ENCODE results near the gene VEGFA. TPM values are rescaled to one million over a fixed set of nuclear protein-coding genes. Genes with fewer than 3 reads are reported as not detected.

Gene VEGFA
- polyA plus RNA-seq, 1 donor = 198 TPM

DNA sequence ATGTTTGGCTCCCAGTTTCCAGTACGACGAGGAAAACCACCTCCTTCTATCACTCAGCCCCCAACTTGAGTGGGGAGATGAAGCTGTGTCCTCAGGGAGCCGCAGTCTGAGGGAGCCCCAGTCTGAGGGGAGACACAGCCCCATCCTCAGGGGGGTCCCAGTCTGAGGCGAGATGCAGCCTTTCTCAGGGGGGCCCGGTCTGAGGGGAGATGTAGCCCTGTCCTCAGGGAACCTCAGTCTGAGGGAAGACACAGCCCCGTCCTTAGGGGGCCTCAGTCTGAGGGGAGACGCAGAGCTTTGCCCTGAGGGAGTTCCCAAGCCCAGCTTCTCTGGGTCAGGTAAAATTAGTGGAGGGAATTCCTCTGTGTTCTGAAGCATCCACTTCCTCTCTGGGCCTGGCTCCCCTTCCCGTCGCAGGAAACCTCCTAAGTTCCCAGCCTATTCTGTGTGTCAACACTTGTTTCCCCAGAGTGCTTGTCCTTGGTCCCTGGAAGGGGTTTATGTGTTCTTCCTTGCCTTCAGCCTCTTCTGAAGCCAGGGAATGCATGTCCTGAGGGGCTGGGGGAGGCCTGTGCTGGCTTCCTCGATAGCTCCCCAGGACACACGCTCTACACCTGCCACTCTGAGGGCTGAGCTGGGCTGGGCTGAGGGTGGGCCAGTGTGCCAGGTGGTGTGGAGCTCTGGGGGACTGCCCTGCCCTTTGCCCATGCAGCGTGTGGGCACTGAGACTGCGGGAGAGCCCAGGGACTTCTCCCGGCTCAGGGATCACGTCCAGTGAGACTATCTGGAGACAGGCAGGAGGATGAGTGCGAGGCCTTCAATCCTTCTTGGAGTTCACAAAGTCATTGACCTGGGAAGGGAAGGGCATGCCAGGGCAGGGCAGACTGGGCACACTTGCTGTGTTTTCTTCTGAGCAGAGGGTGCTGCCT lies 55.4 kb downstream of the VEGFA start:
- no CpG with 5 or more reads among the region's 16 CpGs for WGBS (ENCODE audit: insufficient coverage, low lambda C conversion rate)
- peaks cover 50% of the 10 kb centered on the region for H3K4me1 ChIP-seq (ENCODE audit: control insufficient read depth, insufficient read depth, low read length)
- H3K27me3 ChIP-seq (ENCODE audit: control insufficient read depth, insufficient read depth, low read length) = no peaks in the 10 kb centered on the region
- H3K36me3 ChIP-seq (ENCODE audit: control insufficient read depth, insufficient read depth, low read length) = no peaks in the 10 kb centered on the region
- no peaks in the 10 kb centered on the region for H3K9me3 ChIP-seq (ENCODE audit: control insufficient read depth, low read depth, low read length)
- H3K4me3 ChIP-seq (ENCODE audit: low read length) = no peak overlapping the region
- peak overlapping the region; percentile 85 for H3K27ac ChIP-seq (ENCODE audit: low read length)
- no peak for DNase-seq

DNA sequence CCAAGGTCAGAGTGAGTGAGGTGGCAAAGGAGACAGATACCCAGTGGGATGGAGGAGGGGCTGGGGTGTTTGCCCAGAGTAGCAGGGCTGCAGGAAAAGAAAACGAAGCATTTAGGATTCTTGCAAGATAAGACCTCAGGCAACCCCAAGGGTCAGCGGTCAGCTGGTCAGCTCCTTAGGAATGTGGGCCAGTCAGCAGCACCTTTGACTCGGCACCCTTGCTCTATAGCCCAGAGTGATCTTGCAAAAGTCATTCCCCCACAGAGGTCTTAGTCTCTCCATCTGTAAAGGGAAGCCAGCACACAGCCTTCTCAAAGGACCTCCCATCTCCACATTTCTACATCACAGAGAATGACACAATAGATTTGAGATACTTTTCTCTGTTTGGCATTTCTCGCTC lies 56.7 kb downstream of the VEGFA start:
- Histone ChIP-seq H3K36me3 (ENCODE audit: control insufficient read depth, insufficient read depth, low read length) (no peaks in the 10 kb centered on the region), H3K4me1 (ENCODE audit: control insufficient read depth, insufficient read depth, low read length) (peaks cover 60% of the 10 kb centered on the region), H3K27me3 (ENCODE audit: control insufficient read depth, insufficient read depth, low read length) (no peaks in the 10 kb centered on the region), H3K9me3 (ENCODE audit: control insufficient read depth, low read depth, low read length) (no peaks in the 10 kb centered on the region), H3K4me3 (ENCODE audit: low read length) (no peak overlapping the region), H3K27ac (ENCODE audit: low read length) (no peak overlapping the region)
- no peak for DNase-seq
- WGBS (ENCODE audit: insufficient coverage, low lambda C conversion rate) = 100% methylated on average over 1 of the region's 4 CpGs

DNA sequence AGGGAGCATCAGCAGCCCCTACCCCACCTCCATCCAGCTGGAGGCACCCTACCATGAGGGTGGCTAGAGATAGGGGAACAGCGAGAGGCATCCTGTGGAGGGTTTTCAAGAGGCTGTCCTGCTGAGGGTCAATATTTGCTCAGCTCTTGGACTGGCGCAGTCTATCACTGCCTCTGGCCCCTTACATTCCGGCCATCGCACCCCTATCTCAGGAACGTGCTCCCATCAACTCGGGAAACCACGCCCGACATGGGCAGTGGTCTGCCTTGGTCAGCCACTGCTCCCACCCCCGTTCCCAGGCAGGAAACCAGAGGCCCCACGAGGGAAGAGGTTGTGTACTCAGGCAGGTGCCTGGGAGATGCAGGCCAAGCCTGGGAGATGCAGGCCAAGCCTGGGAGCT lies 57.9 kb downstream of the VEGFA start:
- Histone ChIP-seq H3K27ac (ENCODE audit: low read length) (no peak overlapping the region), H3K27me3 (ENCODE audit: control insufficient read depth, insufficient read depth, low read length) (no peaks in the 10 kb centered on the region), H3K4me1 (ENCODE audit: control insufficient read depth, insufficient read depth, low read length) (peaks cover 63% of the 10 kb centered on the region), H3K36me3 (ENCODE audit: control insufficient read depth, insufficient read depth, low read length) (no peaks in the 10 kb centered on the region), H3K4me3 (ENCODE audit: low read length) (no peak overlapping the region), H3K9me3 (ENCODE audit: control insufficient read depth, low read depth, low read length) (no peaks in the 10 kb centered on the region)
- no peak for DNase-seq
- no CpG with 5 or more reads among the region's 10 CpGs for WGBS (ENCODE audit: insufficient coverage, low lambda C conversion rate)

DNA sequence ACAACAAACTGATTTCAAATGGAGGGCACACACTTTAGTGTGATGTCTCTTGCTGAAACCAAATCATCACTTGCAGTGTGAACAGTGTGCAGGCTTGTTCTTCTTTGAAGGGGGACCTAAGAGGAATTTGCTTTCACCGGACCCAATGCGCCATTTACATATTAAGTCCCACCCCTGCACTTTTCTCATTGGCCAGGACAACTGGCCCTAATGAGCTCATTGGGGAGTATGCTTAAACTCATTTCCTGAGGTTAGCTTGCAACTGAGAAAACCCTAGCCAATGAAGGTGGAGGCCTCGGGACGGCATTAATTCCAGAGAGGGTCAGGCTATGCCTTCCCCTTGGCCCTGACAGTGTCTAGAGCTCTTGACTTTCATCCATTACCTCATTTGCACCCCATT lies 58.7 kb downstream of the VEGFA start:
- Histone ChIP-seq H3K27me3 (ENCODE audit: control insufficient read depth, insufficient read depth, low read length) (no peaks in the 10 kb centered on the region), H3K4me3 (ENCODE audit: low read length) (no peak overlapping the region), H3K27ac (ENCODE audit: low read length) (no peak overlapping the region), H3K36me3 (ENCODE audit: control insufficient read depth, insufficient read depth, low read length) (no peaks in the 10 kb centered on the region), H3K9me3 (ENCODE audit: control insufficient read depth, low read depth, low read length) (no peaks in the 10 kb centered on the region), H3K4me1 (ENCODE audit: control insufficient read depth, insufficient read depth, low read length) (peaks cover 62% of the 10 kb centered on the region)
- WGBS (ENCODE audit: insufficient coverage, low lambda C conversion rate) = 100% methylated on average over 1 of the region's 4 CpGs
- DNase-seq = no peak

DNA sequence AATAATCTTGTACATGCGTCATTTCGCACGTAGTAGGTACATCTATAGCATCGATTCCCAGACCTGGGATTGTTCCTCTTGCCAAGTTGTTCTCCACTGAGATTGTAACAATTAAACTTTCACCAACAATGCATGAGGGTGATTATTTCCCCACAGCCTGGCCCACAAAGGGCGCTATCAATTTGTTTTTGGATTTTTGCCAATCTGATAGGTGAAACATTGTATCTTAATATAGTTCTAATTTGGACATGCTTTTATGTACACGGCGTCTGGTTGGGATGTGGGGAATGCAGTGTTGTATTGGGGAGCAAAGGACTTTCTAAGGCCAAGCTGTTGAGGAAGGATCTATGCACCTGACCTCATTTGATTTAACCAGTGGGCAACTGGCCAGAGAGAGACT lies 59.5 kb downstream of the VEGFA start:
- WGBS (ENCODE audit: insufficient coverage, low lambda C conversion rate) = no CpG with 5 or more reads among the region's 7 CpGs
- H3K27me3 ChIP-seq (ENCODE audit: control insufficient read depth, insufficient read depth, low read length) = no peaks in the 10 kb centered on the region
- no peak overlapping the region for H3K27ac ChIP-seq (ENCODE audit: low read length)
- no peaks in the 10 kb centered on the region for H3K36me3 ChIP-seq (ENCODE audit: control insufficient read depth, insufficient read depth, low read length)
- no peak overlapping the region for H3K4me3 ChIP-seq (ENCODE audit: low read length)
- H3K9me3 ChIP-seq (ENCODE audit: control insufficient read depth, low read depth, low read length) = no peaks in the 10 kb centered on the region
- peaks cover 62% of the 10 kb centered on the region for H3K4me1 ChIP-seq (ENCODE audit: control insufficient read depth, insufficient read depth, low read length)
- DNase-seq = no peak

DNA sequence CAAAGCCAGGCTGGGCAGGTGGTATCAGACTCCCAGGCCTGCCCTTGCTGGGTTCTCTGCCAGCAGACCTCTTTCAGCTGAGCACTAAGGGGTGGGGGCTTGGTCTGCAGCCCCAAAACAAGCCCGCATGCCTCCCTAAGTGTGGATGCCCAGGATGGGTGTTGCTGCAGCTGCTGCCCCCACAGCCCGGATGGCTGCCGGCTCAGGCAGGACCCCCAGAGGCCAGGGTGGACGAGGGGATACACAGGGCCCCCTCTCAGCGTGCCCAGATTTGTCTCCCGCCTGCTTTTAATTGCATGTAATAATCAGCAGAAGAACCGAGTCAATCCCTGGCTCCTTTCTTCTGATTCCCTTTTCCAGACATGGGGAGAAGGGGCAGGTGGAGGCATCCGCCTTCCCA lies 60.8 kb downstream of the VEGFA start:
- no peak for DNase-seq
- H3K4me1 ChIP-seq (ENCODE audit: control insufficient read depth, insufficient read depth, low read length) = peaks cover 62% of the 10 kb centered on the region
- WGBS (ENCODE audit: insufficient coverage, low lambda C conversion rate) = no CpG with 5 or more reads among the region's 8 CpGs
- peak overlapping the region; percentile 57 for H3K27ac ChIP-seq (ENCODE audit: low read length)
- H3K36me3 ChIP-seq (ENCODE audit: control insufficient read depth, insufficient read depth, low read length) = no peaks in the 10 kb centered on the region
- H3K27me3 ChIP-seq (ENCODE audit: control insufficient read depth, insufficient read depth, low read length) = no peaks in the 10 kb centered on the region
- H3K4me3 ChIP-seq (ENCODE audit: low read length) = no peak overlapping the region
- H3K9me3 ChIP-seq (ENCODE audit: control insufficient read depth, low read depth, low read length) = no peaks in the 10 kb centered on the region

DNA sequence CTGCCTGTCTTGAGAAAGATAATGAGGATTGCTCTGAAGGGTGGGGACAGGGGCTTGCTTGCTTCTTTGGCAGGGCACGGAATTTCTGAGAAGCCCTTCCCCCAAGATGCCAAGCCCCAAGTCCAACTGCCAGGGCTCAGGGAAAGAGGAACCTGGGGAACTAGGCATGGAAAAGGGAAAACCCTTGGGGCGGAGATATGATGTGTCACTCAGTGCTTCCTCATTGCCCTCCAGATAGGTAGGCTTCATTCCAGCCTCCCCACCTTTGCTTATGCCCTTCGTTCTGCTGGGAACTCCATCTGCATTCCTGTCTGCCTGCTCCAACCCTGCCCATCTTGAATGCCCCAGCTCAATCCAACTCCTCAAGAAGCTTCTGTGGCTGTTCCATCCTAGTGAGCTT lies 61.2 kb downstream of the VEGFA start:
- Histone ChIP-seq H3K4me1 (ENCODE audit: control insufficient read depth, insufficient read depth, low read length) (peaks cover 62% of the 10 kb centered on the region), H3K27me3 (ENCODE audit: control insufficient read depth, insufficient read depth, low read length) (no peaks in the 10 kb centered on the region), H3K36me3 (ENCODE audit: control insufficient read depth, insufficient read depth, low read length) (no peaks in the 10 kb centered on the region), H3K9me3 (ENCODE audit: control insufficient read depth, low read depth, low read length) (no peaks in the 10 kb centered on the region), H3K4me3 (ENCODE audit: low read length) (no peak overlapping the region), H3K27ac (ENCODE audit: low read length) (peak overlapping the region; percentile 57)
- WGBS (ENCODE audit: insufficient coverage, low lambda C conversion rate) = no CpG with 5 or more reads among the region's 3 CpGs
- DNase-seq = peak; percentile 85 to 91

DNA sequence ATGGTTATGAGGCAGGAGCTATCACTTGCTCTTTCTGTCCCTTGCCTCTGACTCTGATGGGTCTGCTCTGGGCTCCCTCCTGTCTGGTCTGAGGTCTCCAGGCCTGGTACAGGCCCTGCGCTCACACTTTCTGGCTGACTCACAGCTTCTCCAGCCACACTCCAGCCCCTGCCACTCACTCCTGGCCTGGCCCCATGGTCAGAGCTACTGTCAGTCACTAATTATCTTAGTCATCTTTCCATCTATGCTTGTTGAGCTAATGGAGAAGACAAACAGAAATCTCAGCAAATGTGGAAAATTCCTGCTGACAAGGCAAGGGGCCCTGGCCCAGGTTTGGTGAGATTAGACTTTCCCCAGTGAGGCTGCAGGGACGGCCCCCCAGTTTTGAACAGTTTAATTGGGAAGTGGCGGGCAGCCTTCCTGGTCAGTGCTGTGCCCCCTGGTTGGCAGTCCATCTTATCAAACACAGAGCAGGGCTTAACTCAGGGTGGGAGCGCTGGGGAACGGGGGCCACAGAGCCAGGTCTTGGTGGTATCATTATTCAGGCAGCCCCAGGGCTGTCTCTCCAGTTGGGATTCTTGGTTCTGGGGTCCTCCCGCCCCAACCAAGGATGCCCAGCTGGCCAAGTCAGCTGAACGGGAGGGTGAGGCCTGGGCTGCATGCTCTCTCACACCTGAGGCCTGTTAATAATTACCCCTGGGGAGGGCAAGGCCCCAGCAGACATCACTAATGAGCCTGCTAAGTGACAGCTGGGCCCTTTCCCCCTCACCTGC lies 63.4 kb downstream of the VEGFA start:
- Histone ChIP-seq H3K36me3 (ENCODE audit: control insufficient read depth, insufficient read depth, low read length) (no peaks in the 10 kb centered on the region), H3K27me3 (ENCODE audit: control insufficient read depth, insufficient read depth, low read length) (no peaks in the 10 kb centered on the region), H3K27ac (ENCODE audit: low read length) (peak overlapping the region; percentile 88), H3K4me3 (ENCODE audit: low read length) (no peak overlapping the region), H3K9me3 (ENCODE audit: control insufficient read depth, low read depth, low read length) (no peaks in the 10 kb centered on the region), H3K4me1 (ENCODE audit: control insufficient read depth, insufficient read depth, low read length) (peaks cover 77% of the 10 kb centered on the region)
- peak; percentile 85 to 92 for DNase-seq
- no CpG with 5 or more reads among the region's 7 CpGs for WGBS (ENCODE audit: insufficient coverage, low lambda C conversion rate)

DNA sequence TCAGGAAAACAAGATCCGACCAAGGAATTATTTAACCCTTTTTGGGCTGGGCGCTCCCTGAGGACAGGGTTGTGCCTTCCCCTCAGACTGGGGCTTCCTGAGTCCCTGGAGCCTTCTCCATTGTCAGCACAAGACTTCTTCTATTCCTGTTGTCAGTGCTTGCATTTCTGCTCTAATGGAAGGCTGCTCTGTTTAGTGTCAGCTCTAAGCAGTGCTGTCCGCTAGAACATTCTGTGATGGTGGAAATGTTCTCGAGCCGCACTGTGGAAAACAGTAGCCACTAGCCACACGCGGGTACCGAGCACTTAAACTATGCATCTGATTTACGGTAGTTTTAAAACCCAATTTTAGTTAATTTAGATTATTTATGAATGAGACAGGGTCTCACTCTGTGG lies 64.0 kb downstream of the VEGFA start:
- H3K27ac ChIP-seq (ENCODE audit: low read length) = peak overlapping the region; percentile 88
- no CpG with 5 or more reads among the region's 9 CpGs for WGBS (ENCODE audit: insufficient coverage, low lambda C conversion rate)
- no peak overlapping the region for H3K4me3 ChIP-seq (ENCODE audit: low read length)
- H3K4me1 ChIP-seq (ENCODE audit: control insufficient read depth, insufficient read depth, low read length) = peaks cover 83% of the 10 kb centered on the region
- no peak for DNase-seq
- H3K36me3 ChIP-seq (ENCODE audit: control insufficient read depth, insufficient read depth, low read length) = no peaks in the 10 kb centered on the region
- H3K9me3 ChIP-seq (ENCODE audit: control insufficient read depth, low read depth, low read length) = no peaks in the 10 kb centered on the region
- no peaks in the 10 kb centered on the region for H3K27me3 ChIP-seq (ENCODE audit: control insufficient read depth, insufficient read depth, low read length)

DNA sequence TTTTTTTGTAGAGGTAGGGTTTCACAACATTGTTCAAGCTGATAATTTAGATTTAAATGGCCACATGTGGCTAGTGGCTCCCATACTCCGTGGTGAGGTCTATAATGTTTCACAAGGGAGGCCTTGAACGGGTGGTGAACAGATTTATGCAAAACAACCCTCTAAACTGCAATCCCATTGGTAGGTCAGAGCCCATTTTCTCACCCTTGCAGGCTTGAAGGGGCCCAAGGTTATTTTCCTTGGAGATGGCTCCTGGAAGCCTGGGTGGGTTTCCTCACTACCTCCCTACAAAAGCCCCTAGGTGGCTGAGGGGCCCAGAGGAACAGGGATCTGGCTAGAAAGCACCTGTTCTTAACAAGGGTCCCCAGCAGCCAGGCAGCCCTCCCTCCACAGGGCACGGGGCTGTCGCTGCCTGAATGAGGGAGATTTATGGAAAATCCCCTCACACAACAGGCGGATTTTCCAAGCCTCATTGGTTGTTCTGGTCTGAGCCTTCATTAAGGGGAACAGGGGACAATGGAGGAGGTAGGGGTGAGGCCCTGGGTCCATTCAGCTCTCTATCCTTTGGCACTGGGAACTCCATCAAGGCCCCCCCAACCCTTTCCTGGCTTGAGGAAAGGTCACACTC lies 64.6 kb downstream of the VEGFA start:
- no peaks in the 10 kb centered on the region for H3K36me3 ChIP-seq (ENCODE audit: control insufficient read depth, insufficient read depth, low read length)
- peaks cover 86% of the 10 kb centered on the region for H3K4me1 ChIP-seq (ENCODE audit: control insufficient read depth, insufficient read depth, low read length)
- no peak overlapping the region for H3K4me3 ChIP-seq (ENCODE audit: low read length)
- no peak for DNase-seq
- no CpG with 5 or more reads among the region's 5 CpGs for WGBS (ENCODE audit: insufficient coverage, low lambda C conversion rate)
- peak overlapping the region; percentile 88 for H3K27ac ChIP-seq (ENCODE audit: low read length)
- H3K27me3 ChIP-seq (ENCODE audit: control insufficient read depth, insufficient read depth, low read length) = no peaks in the 10 kb centered on the region
- no peaks in the 10 kb centered on the region for H3K9me3 ChIP-seq (ENCODE audit: control insufficient read depth, low read depth, low read length)

Measured in large intestine (tissue), 3 donors.